NB4 (cell line): ENCODE measurements around the gene CKMT1B.

Source experiments
- CTCF ChIP-seq: IDR thresholded peaks from one replicate; pipeline ENCODE4 v1.5.1; 2012; ENCODE audit warnings: low read depth, low read length
- MAX ChIP-seq: IDR thresholded peaks from 2 replicates; pipeline ENCODE4 v1.6.1; 2011; ENCODE audit warnings: low read depth, low read length
- MYC ChIP-seq: IDR thresholded peaks from 2 replicates; pipeline ENCODE4 v1.6.1; 2011; ENCODE audit warnings: low read depth, low read length
- POLR2A ChIP-seq: IDR thresholded peaks from 2 replicates; pipeline ENCODE4 v1.6.1; 2011; ENCODE audit warnings: mild to moderate bottlenecking; ENCODE audit not compliant: insufficient read length; ENCODE audit errors: extremely low read depth

GRCh38 chr15:43550527-43551363 lies 43.1 kb upstream of the CKMT1B start:
- TF ChIP-seq CTCF (no peak), MAX (no peak), POLR2A (no peak), MYC (no peak)
